SK-N-MC (cell line): ENCODE measurements around the gene COL11A1.

Experiments
- EZH2 ChIP-seq: fragments of 200-600 bp; sonication (generic); IDR thresholded peaks from one replicate; pipeline ENCODE4 v1.6.1; 2017; ENCODE audit warnings: antibody characterized with exemption
- FOXP2 ChIP-seq: optimal IDR thresholded peaks from 2 replicates; pipeline ENCODE3; 2011; ENCODE audit warnings: mild to moderate bottlenecking, moderate library complexity; ENCODE audit not compliant: insufficient read depth; ENCODE audit errors: extremely low read length, control extremely low read depth
- POLR2AphosphoS5 ChIP-seq: IDR thresholded peaks from 2 replicates; pipeline ENCODE4 v1.6.1; 2012; ENCODE audit warnings: mild to moderate bottlenecking, low read depth, low read length, borderline replicate concordance

GRCh38 chr1:102901996-102902395, 206.3 kb downstream of the COL11A1 start:
- TF ChIP-seq POLR2AphosphoS5 (no peak), EZH2 (no peak), FOXP2 (no peak)
